HG03460 (cell line): Measurements from ENCODE around the gene GSTCD.
A peak's percentile ranks its signal among the peaks of the same experiment; 100 is the strongest.

ENCODE experiments used
- ATAC-seq: cut with Tn5 transposase; IDR thresholded peaks from one replicate; pipeline ENCODE4 v1.9.1; 2021; ENCODE audit not compliant: unreplicated experiment

Gene GSTCD

GRCh38 chr4:105875233-105875632 lies 166.6 kb downstream of the GSTCD start:
- ATAC-seq, result no peak

DNA sequence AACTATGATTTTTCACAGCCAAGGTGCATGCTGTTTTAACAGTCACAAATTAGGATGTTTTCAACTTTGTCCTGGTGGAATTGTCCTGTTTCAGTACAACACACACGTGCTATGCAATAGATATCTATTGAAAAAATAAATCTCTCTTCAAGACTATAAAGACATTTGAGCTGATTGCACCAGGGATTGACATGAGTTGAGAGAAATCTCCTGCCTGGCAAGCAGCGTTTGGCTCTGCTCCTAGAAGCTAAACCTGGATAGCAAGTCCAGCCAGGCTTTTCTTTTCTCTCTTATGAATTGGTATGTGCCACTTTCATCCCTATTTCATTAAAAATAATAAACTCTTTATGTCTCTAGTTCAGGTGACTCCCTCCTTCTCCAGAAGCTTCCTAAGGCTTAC lies 170.1 kb downstream of the GSTCD start:
- no peak for ATAC-seq

GRCh38 chr4:105887508-105887907 lies 178.9 kb downstream of the GSTCD start:
- no peak for ATAC-seq

GRCh38 chr4:105894660-105895582 lies 186.3 kb downstream of the GSTCD start, which contains the start of gene NPNT:
TSS of gene NPNT (plus strand) at chr4:105895471. CDS start at chr4:105895653, 182 bp downstream.
- peak; percentile 32 for ATAC-seq

DNA sequence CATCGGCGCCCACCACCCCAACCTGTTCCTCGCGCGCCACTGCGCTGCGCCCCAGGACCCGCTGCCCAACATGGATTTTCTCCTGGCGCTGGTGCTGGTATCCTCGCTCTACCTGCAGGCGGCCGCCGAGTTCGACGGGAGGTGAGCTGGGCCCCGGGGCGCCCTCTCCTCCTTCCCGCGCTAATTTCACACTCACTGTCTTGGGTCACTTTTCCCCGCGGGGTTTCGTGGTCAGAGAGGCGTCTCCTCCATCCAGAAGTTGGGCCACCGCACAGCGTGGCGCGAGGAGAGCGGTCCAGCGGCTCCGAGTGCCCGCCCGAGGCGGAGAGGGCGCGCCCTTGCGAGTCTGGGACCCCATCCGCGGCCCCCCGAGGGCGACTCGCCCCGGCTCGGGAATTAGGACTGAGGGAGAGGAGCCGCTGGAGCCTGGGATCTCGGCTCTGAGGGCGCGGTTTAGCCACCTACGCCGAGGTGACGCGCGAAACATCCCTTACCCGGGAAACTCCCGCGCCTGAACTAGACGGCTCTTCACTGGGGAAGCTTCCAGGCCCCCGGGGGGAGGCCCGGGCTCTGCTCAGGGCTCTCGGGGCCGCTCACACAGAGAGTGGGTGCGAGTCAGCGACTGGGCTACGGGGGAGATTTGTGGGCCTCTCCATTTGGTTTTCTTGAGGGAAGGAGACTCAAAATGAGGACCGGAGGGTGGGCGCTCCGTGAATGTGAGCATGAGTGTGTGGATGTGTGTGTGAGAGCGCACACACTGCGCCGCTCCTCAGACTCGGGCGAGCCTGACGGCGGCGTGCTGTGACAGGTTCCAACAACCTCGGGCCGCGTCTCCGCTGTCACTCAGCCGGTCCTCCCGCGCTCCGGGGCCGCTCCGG lies 187.2 kb downstream of the GSTCD start:
- peak; percentile 46 for ATAC-seq

- ATAC-seq, result no peak
These were observed 187.9 kb downstream of the GSTCD start for GRCh38 chr4:105896461-105896942.
